Activated B cell treated with CpG ODN at 0.5 μM for 24 hours (primary cell): Measurements from ENCODE around the gene TSGA10IP. TPM values are rescaled to one million over a fixed set of nuclear protein-coding genes. Genes with fewer than 3 reads are reported as not detected.

Experiments
- ATAC-seq: fragments of 200-7000 bp; cut with Tn5 transposase; one replicate; pipeline ENCODE4 v1.10.0; 2021; ENCODE audit warnings: low read depth, mild to moderate bottlenecking, moderate library complexity
- CTCF ChIA-PET: fragments of 350-600 bp; sonication (Branson Sonifier 250); formaldehyde crosslinking; loops from one replicate; lab custom pipeline; 2021; ENCODE audit warnings: antibody characterized with exemption; lab: Charles Lee
- POLR2A ChIA-PET: fragments of 350-600 bp; sonication (Branson Sonifier 250); formaldehyde crosslinking; loops from one replicate; lab custom pipeline; 2021; ENCODE audit warnings: antibody characterized with exemption; lab: Charles Lee
- DNase-seq: peaks from one replicate; pipeline ENCODE4 v3.0.0; 2022
- H3K27ac Mint-ChIP-seq: one replicate; pipeline ENCODE4 v1.8.0; 2020; ENCODE audit warnings: mixed read lengths
- H3K27me3 Mint-ChIP-seq: one replicate; pipeline ENCODE4 v1.8.0; 2021; ENCODE audit warnings: mixed read lengths
- H3K36me3 Mint-ChIP-seq: one replicate; pipeline ENCODE4 v1.8.0; 2021; ENCODE audit warnings: low read depth, mixed read lengths
- H3K4me1 Mint-ChIP-seq: one replicate; pipeline ENCODE4 v1.8.0; 2021; ENCODE audit warnings: mixed read lengths
- H3K4me3 Mint-ChIP-seq: one replicate; pipeline ENCODE4 v1.8.0; 2020; ENCODE audit warnings: mild to moderate bottlenecking, mixed read lengths
- H3K9me3 Mint-ChIP-seq: one replicate; pipeline ENCODE4 v1.8.0; 2020; ENCODE audit warnings: mixed read lengths
- CTCF ChIP-seq: fragments of 200-600 bp; IDR thresholded peaks from one replicate; pipeline ENCODE4 v1.8.0; 2022; ENCODE audit warnings: antibody characterized with exemption, mild to moderate bottlenecking
- intact Hi-C: fragments of 100-400 bp; cut with micrococcal nuclease; formaldehyde crosslinking; loops from one replicate; pipeline ENCODE4 v1.15.1; 2024
- total RNA-seq: library from RNA; stranded (reverse); gene quantifications from 2 replicates; pipeline ENCODE4 v1.2.3, GENCODE V29; 2022

Gene TSGA10IP
- total RNA-seq, 1 donor from 2014 or later = not detected

- Mint-ChIP-seq H3K4me3 (peak overlapping the region; percentile 100), H3K4me1 (peaks cover 36% of the 10 kb centered on the region), H3K9me3 (no peaks in the 10 kb centered on the region), H3K36me3 (peaks cover 72% of the 10 kb centered on the region), H3K27me3 (no peaks in the 10 kb centered on the region), H3K27ac (peak overlapping the region; percentile 98)
- ATAC-seq = peak; percentile 66
- ChIA-PET CTCF (interaction anchor here (0.6 to 1.4 kb wide), 7 partner anchors 10 to 291 kb away, joined by 3 to 10 read pairs (median 3); partner anchors contain the start of gene KAT5), POLR2A (interaction anchor here (0.5 to 1.9 kb wide), 26 partner anchors 9 to 670 kb away, joined by 3 to 28 read pairs (median 4); partner anchors contain the start of genes CCDC85B, CFL1, CST6 and FIBP)
- no peak for DNase-seq
- no peak for TF ChIP-seq CTCF
- intact Hi-C loops = loop anchor here (1.0 to 5.0 kb wide), 10 partner anchors 13 to 387 kb away; partner anchors contain the start of genes C11orf68, DRAP1, KAT5 and PCNX3
Observed at GRCh38 chr11:66002648-66003225, 57.5 kb downstream of the TSGA10IP start.

- ATAC-seq = no peak
- Mint-ChIP-seq H3K27me3 (no peaks in the 10 kb centered on the region), H3K27ac (peak overlapping the region; percentile 80), H3K36me3 (peaks cover 67% of the 10 kb centered on the region), H3K9me3 (no peaks in the 10 kb centered on the region), H3K4me1 (peaks cover 36% of the 10 kb centered on the region), H3K4me3 (peak overlapping the region; percentile 100)
- no peak for DNase-seq
- intact Hi-C loops = loop anchor here (2.0 to 5.0 kb wide), 2 partner anchors 20 to 341 kb away; partner anchors contain the start of gene RELA
- POLR2A ChIA-PET = interaction anchor here (1.2 to 1.9 kb wide), 9 partner anchors 10 to 340 kb away, joined by 3 to 28 read pairs (median 8); partner anchors contain the start of genes CCDC85B, CFL1, FIBP and MUS81
- CTCF ChIA-PET = interaction anchor here (0.6 to 1.2 kb wide), 3 partner anchors 53 to 292 kb away, joined by 3 read pairs; partner anchors contain the start of gene KAT5
- TF ChIP-seq CTCF = no peak
Observed at GRCh38 chr11:66003291-66003690, 58.0 kb downstream of the TSGA10IP start.

GRCh38 chr11:66004186-66004585, 58.9 kb downstream of the TSGA10IP start:
- no peak for TF ChIP-seq CTCF
- no peak for DNase-seq
- Mint-ChIP-seq H3K27me3 (no peaks in the 10 kb centered on the region), H3K4me1 (peaks cover 34% of the 10 kb centered on the region), H3K27ac (no peak overlapping the region), H3K36me3 (peaks cover 58% of the 10 kb centered on the region), H3K9me3 (no peaks in the 10 kb centered on the region), H3K4me3 (peak overlapping the region; percentile 15)
- intact Hi-C loops = loop anchor here (5.0 kb wide), 1 partner anchor 342 kb away; the partner anchor contains the start of gene RELA
- no peak for ATAC-seq
- ChIA-PET CTCF (interaction anchor here (1.5 kb wide), 1 partner anchor 41 kb away, joined by 5 read pairs; no protein-coding TSS in a partner anchor), POLR2A (no interaction called here)

- POLR2A ChIA-PET = interaction anchor here (0.5 to 0.6 kb wide), 2 partner anchors 16 to 165 kb away, joined by 3 read pairs; no protein-coding TSS in a partner anchor
- TF ChIP-seq CTCF = no peak
- H3K27me3 Mint-ChIP-seq = peaks cover 5% of the 10 kb centered on the region
- H3K9me3 Mint-ChIP-seq = no peaks in the 10 kb centered on the region
- H3K4me1 Mint-ChIP-seq = peaks cover 21% of the 10 kb centered on the region
- intact Hi-C loops = no loop called here
- ATAC-seq = no peak
- no peak for DNase-seq
- H3K27ac Mint-ChIP-seq = no peak overlapping the region
- no peak overlapping the region for H3K4me3 Mint-ChIP-seq
- CTCF ChIA-PET = no interaction called here
- H3K36me3 Mint-ChIP-seq = peaks cover 44% of the 10 kb centered on the region
Observed at GRCh38 chr11:66006134-66006890, 61.0 kb downstream of the TSGA10IP start.
